NCI-H526 treated with DMSO at 0.1 percent for 48 hours (cell line): ENCODE data around the gene MYCBPAP.

Experiments
- DNase-seq: peaks from one replicate; lab custom pipeline; 2025; lab: John Stamatoyannopoulos, UW

MYCBPAP gene

DNA sequence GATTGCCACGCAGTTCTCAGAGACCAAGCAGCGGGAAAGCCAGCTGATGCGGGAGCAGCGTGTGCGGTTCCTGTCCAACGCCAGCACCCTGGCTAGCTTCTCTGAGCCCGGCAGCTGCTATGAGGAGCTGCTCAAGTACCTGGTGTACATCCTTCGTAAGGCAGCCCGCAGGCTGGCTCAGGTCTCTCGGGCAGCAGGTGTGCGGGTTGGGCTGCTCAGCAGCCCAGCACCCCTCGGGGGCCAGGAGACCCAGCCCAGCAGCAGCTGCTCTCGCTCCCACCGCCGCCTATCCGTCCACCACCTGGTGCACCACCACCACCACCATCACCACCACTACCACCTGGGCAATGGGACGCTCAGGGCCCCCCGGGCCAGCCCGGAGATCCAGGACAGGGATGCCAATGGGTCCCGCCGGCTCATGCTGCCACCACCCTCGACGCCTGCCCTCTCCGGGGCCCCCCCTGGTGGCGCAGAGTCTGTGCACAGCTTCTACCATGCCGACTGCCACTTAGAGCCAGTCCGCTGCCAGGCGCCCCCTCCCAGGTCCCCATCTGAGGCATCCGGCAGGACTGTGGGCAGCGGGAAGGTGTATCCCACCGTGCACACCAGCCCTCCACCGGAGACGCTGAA lies 67.5 kb downstream of the MYCBPAP start:
- peak; percentile 44 for DNase-seq

GRCh38 chr17:50576864-50577263 lies 68.6 kb downstream of the MYCBPAP start:
- DNase-seq = no peak

GRCh38 chr17:50577451-50577954 lies 69.3 kb downstream of the MYCBPAP start:
- DNase-seq = no peak

DNA sequence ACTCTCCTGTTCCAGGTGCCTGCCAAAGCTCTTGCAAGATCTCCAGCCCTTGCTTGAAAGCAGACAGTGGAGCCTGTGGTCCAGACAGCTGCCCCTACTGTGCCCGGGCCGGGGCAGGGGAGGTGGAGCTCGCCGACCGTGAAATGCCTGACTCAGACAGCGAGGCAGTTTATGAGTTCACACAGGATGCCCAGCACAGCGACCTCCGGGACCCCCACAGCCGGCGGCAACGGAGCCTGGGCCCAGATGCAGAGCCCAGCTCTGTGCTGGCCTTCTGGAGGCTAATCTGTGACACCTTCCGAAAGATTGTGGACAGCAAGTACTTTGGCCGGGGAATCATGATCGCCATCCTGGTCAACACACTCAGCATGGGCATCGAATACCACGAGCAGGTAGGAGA lies 69.9 kb downstream of the MYCBPAP start:
- DNase-seq = no peak

DNA sequence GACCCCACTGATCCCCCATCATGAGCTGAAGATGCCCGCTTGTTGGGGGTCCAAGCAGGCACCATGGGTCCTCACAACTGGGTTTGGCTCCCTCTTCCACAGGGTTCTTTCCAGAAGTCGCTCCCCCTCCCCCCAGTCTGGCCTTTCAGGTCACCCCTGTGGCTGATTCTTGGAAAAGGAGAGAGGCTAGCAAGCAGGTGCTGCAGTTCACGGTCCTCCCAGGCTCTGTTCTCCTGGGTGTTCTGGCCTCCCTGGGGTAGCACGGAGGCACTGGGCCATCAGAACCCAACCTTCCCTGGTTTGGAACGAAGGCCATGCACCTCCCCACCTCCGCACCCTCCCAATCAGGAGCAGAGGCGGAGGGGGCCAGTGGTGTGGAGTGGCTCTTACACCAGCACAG lies 71.2 kb downstream of the MYCBPAP start:
- no peak for DNase-seq

- no peak for DNase-seq
These were observed 72.4 kb downstream of the MYCBPAP start for GRCh38 chr17:50580646-50581045.
